ENCODE measurements around the gene GPR61.

Gene GPR61

GRCh38 chr1:109531826-109532364 lies 7.8 kb upstream of the GPR61 start:
- ATAC-seq (replicated peaks; ENCODE audit: extremely low read depth, poor library complexity, severe bottlenecking) (no peak), DNase-seq (ENCODE audit: low spot score in 2 of 2) (no peak)
- H3K9me3 Mint-ChIP-seq = no peaks in the 10 kb centered on the region
- H3K4me3 Mint-ChIP-seq = peak overlapping the region; percentile 77
- peaks cover 2% of the 10 kb centered on the region for H3K36me3 Mint-ChIP-seq (ENCODE audit: insufficient read depth)
- peaks cover 18% of the 10 kb centered on the region for H3K4me1 Mint-ChIP-seq
- peaks cover 9% of the 10 kb centered on the region for H3K27me3 Mint-ChIP-seq
- peak overlapping the region; percentile 78 for H3K27ac Mint-ChIP-seq (ENCODE audit: low read depth)

GRCh38 chr1:109532365-109533136 lies 7.1 kb upstream of the GPR61 start:
- ATAC-seq (replicated peaks; ENCODE audit: extremely low read depth, poor library complexity, severe bottlenecking) = peak; percentile 87

DNA sequence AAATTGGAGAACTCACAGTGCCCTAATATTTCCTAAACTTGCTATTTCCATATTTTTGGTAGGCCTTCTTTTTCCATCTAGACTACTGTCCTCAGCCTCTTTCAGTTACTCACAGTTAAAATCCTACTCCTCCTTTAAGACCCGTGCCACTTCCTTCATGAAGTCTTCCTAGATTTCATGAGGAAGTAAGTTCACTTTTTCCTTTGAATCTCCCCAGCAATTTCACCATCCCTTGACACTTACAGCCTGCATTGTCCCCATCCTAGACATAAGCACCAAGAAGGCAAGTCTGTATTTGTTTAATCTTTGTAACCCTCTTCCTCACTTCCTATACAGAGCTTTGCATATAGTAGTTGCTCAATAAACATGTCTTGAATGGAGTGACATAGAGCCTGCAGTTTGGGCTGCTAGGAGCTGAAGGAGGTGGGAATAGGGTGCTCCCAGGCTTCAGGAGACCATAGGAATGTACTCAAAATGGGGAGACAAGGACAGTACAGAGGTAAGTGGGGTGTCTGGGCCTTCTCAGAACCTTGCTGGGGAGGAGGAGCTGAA lies 5.3 kb upstream of the GPR61 start:
- Mint-ChIP-seq H3K9me3 (no peaks in the 10 kb centered on the region), H3K27ac (ENCODE audit: low read depth) (no peak overlapping the region), H3K27me3 (no peaks in the 10 kb centered on the region), H3K36me3 (ENCODE audit: insufficient read depth) (peaks cover 4% of the 10 kb centered on the region), H3K4me1 (peaks cover 18% of the 10 kb centered on the region), H3K4me3 (no peak overlapping the region)
- no peak for DNase-seq (ENCODE audit: low spot score in 2 of 2)
- ATAC-seq (replicated peaks; ENCODE audit: extremely low read depth, poor library complexity, severe bottlenecking) = no peak

More at GRCh38 chr1:109532365-109533136, 7.1 kb upstream of the GPR61 start:
- H3K27me3 Mint-ChIP-seq = peaks cover 6% of the 10 kb centered on the region
- peak overlapping the region; percentile 77 for H3K4me3 Mint-ChIP-seq
- H3K4me1 Mint-ChIP-seq = peaks cover 18% of the 10 kb centered on the region
- no peaks in the 10 kb centered on the region for H3K9me3 Mint-ChIP-seq
- H3K27ac Mint-ChIP-seq (ENCODE audit: low read depth) = peak overlapping the region; percentile 78
- peak; percentile 84 to 94 for DNase-seq (ENCODE audit: low spot score in 2 of 2)
- H3K36me3 Mint-ChIP-seq (ENCODE audit: insufficient read depth) = peaks cover 2% of the 10 kb centered on the region

GRCh38 chr1:109535481-109535880 lies 4.2 kb upstream of the GPR61 start:
- no peaks in the 10 kb centered on the region for H3K9me3 Mint-ChIP-seq
- peaks cover 2% of the 10 kb centered on the region for H3K36me3 Mint-ChIP-seq (ENCODE audit: insufficient read depth)
- no peak overlapping the region for H3K27ac Mint-ChIP-seq (ENCODE audit: low read depth)
- DNase-seq (ENCODE audit: low spot score in 2 of 2) (no peak), ATAC-seq (replicated peaks; ENCODE audit: extremely low read depth, poor library complexity, severe bottlenecking) (no peak)
- peaks cover 18% of the 10 kb centered on the region for H3K4me1 Mint-ChIP-seq
- H3K27me3 Mint-ChIP-seq = no peaks in the 10 kb centered on the region
- H3K4me3 Mint-ChIP-seq = no peak overlapping the region

DNA sequence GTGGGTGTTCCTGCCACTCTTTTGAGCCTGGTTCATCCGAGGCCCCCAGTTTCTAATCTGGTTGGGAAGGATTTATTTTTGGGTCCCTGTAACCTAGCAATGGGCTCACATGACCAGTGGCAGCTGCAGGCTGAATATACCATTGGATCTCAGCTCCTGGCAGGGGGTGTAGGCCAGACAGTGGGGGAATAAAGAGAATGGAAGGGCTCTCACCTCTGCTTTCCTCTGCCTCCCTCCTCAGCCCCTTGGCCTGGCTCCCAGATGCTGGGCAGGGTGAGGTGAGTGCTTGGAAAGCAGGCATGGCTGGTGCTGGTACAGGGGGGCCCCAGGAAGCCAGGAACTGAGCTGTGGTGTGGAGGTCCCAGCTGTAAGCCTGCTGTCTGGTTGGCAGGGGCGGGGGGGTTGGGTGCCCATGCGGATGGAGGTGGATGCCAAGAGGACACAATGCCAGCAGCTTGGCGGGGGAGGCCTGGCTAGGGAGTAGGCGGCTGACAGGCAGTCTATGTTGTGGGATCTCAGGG lies 3.6 kb upstream of the GPR61 start:
- Mint-ChIP-seq H3K4me3 (no peak overlapping the region), H3K4me1 (peaks cover 13% of the 10 kb centered on the region), H3K36me3 (ENCODE audit: insufficient read depth) (peaks cover 2% of the 10 kb centered on the region), H3K27ac (ENCODE audit: low read depth) (no peak overlapping the region), H3K27me3 (no peaks in the 10 kb centered on the region), H3K9me3 (no peaks in the 10 kb centered on the region)
- DNase-seq (ENCODE audit: low spot score in 2 of 2) (no peak), ATAC-seq (replicated peaks; ENCODE audit: extremely low read depth, poor library complexity, severe bottlenecking) (no peak)

DNA sequence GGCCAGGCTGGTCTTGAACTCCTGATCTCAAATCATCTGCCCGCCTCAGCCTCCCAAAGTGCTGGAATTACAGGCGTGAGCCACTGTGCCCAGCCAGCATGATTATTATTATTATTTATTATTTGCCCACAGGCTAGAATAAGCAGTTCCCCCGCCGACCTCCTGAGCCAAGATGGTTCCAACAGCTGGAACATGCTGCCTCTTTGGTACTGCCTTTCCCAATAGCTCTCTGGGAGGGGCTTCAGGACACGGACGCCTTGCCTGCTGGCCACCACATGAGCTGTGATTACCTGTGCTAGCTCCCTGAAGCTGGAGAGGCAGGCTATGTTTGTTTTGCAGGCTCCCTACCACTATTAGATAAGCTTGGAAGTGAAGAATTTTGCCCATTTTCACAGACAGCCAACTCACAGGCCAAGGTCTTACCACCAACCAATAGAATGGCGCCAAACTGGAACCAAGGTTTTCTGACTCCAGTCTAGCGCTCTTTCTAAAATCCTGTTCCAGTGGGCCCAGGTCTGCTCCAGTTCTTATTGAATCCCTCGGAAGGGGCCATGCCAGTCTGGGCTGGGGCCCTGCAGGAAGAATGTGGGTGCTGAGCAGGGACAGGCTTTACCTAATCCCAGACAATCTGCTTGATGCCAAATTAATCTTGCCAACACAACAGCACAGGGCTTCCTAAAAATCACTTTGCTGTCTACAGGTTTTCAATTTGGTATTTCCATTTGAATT lies 2.1 kb upstream of the GPR61 start:
- ATAC-seq (replicated peaks; ENCODE audit: extremely low read depth, poor library complexity, severe bottlenecking) (no peak), DNase-seq (ENCODE audit: low spot score in 2 of 2) (no peak)
- Mint-ChIP-seq H3K4me3 (no peak overlapping the region), H3K9me3 (no peaks in the 10 kb centered on the region), H3K36me3 (ENCODE audit: insufficient read depth) (peaks cover 2% of the 10 kb centered on the region), H3K4me1 (peaks cover 4% of the 10 kb centered on the region), H3K27ac (ENCODE audit: low read depth) (no peak overlapping the region), H3K27me3 (no peaks in the 10 kb centered on the region)

DNA sequence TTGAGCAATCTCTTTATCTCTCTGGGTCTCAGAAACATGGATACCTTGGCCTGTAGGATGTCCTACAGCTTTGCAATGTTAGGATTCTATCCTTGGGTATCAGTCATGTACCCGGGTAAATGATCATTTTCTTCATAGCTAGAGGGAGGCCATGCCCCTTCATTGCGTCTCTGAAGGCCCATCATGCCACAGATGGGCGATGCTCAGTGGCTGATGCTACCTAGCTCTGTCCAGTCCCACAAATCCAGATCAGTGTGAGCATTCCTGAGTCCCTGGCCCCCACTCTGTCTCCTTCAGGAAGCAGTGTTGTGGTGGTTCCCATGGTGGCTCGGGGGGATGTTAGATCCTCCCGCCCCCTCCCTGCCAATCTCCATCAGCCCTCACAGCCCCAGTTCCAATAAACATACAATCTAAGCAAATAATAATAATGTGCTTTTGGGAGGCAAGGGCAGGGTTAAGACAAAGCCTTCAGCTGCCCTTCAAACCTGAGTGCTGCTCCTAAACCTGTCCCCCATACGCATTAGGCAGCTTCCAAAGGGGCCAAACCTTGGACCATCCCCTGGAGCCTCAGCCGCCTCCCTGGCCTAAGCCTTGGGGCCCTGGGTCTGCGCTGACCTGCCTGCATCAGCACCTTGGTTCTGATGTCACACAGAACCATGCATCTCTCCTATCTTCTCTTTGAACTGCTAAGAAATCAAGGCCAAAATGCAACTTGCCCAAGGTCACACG lies 681 bp upstream of the GPR61 start:
- no peaks in the 10 kb centered on the region for H3K27me3 Mint-ChIP-seq
- DNase-seq (ENCODE audit: low spot score in 2 of 2) (no peak), ATAC-seq (replicated peaks; ENCODE audit: extremely low read depth, poor library complexity, severe bottlenecking) (no peak)
- H3K9me3 Mint-ChIP-seq = no peaks in the 10 kb centered on the region
- H3K27ac Mint-ChIP-seq (ENCODE audit: low read depth) = no peak overlapping the region
- H3K4me3 Mint-ChIP-seq = no peak overlapping the region
- H3K4me1 Mint-ChIP-seq = no peaks in the 10 kb centered on the region
- peaks cover 2% of the 10 kb centered on the region for H3K36me3 Mint-ChIP-seq (ENCODE audit: insufficient read depth)

DNA sequence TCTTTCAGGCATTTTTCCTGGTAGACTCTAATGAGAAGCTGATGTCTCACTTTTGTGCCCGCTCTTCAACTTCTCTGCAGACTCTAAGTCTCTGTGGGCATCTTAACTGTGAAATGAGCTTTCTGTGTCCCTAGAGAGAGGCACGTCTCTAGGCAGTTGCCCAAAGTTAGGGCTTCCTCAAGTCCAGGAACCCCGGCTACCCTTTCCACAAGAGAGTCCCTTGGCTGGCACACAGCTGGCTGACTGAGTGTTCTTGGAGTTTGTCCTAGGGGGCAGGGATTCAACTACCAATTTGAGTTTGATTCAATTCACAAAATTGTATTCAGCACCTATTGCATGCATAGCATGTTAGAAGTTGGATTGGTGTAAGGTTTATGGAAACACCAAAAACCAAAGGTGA lies 1.4 kb downstream of the GPR61 start:
- H3K27ac Mint-ChIP-seq (ENCODE audit: low read depth) = no peak overlapping the region
- ATAC-seq (replicated peaks; ENCODE audit: extremely low read depth, poor library complexity, severe bottlenecking) (no peak), DNase-seq (ENCODE audit: low spot score in 2 of 2) (no peak)
- no peaks in the 10 kb centered on the region for H3K9me3 Mint-ChIP-seq
- H3K4me1 Mint-ChIP-seq = peaks cover 1% of the 10 kb centered on the region
- peaks cover 2% of the 10 kb centered on the region for H3K36me3 Mint-ChIP-seq (ENCODE audit: insufficient read depth)
- no peaks in the 10 kb centered on the region for H3K27me3 Mint-ChIP-seq
- no peak overlapping the region for H3K4me3 Mint-ChIP-seq

- Mint-ChIP-seq H3K4me3 (no peak overlapping the region), H3K27ac (ENCODE audit: low read depth) (no peak overlapping the region), H3K36me3 (ENCODE audit: insufficient read depth) (peaks cover 5% of the 10 kb centered on the region), H3K9me3 (no peaks in the 10 kb centered on the region), H3K4me1 (peaks cover 17% of the 10 kb centered on the region), H3K27me3 (no peaks in the 10 kb centered on the region)
- no peak for DNase-seq (ENCODE audit: low spot score in 2 of 2)
- no peak for ATAC-seq (replicated peaks; ENCODE audit: extremely low read depth, poor library complexity, severe bottlenecking)
These were observed 3.0 kb downstream of the GPR61 start for GRCh38 chr1:109542657-109543056.

- Mint-ChIP-seq H3K36me3 (ENCODE audit: insufficient read depth) (peaks cover 13% of the 10 kb centered on the region), H3K4me1 (peaks cover 23% of the 10 kb centered on the region), H3K27me3 (no peaks in the 10 kb centered on the region), H3K9me3 (no peaks in the 10 kb centered on the region), H3K4me3 (no peak overlapping the region), H3K27ac (ENCODE audit: low read depth) (peak overlapping the region; percentile 48)
- no peak for ATAC-seq (replicated peaks; ENCODE audit: extremely low read depth, poor library complexity, severe bottlenecking)
- DNase-seq (ENCODE audit: low spot score in 2 of 2) = no peak
These were observed 3.8 kb downstream of the GPR61 start for GRCh38 chr1:109543283-109543987.

DNA sequence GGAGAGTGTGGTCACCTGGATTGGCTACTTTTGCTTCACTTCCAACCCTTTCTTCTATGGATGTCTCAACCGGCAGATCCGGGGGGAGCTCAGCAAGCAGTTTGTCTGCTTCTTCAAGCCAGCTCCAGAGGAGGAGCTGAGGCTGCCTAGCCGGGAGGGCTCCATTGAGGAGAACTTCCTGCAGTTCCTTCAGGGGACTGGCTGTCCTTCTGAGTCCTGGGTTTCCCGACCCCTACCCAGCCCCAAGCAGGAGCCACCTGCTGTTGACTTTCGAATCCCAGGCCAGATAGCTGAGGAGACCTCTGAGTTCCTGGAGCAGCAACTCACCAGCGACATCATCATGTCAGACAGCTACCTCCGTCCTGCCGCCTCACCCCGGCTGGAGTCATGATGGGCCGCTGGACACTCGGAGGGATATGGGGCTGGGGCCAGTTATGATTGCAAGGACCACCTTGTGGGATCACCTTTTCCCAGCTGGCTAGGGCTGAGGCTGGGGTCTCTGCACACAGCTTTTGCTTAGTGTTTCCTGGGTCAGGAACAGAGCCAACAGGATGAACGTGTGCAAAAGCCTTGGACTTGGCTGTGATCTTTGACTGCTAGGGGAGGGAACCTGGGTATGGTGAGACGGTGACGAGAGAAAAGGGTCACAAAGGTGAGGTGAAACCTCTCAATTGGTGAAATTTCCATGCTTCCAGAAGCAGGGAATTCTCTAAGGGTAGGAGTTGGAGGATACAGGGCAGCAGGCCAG lies 4.5 kb downstream of the GPR61 start:
- Mint-ChIP-seq H3K27ac (ENCODE audit: low read depth) (no peak overlapping the region), H3K4me1 (peaks cover 30% of the 10 kb centered on the region), H3K4me3 (no peak overlapping the region), H3K9me3 (no peaks in the 10 kb centered on the region), H3K27me3 (no peaks in the 10 kb centered on the region), H3K36me3 (ENCODE audit: insufficient read depth) (peaks cover 17% of the 10 kb centered on the region)
- DNase-seq (ENCODE audit: low spot score in 2 of 2) = no peak
- ATAC-seq (replicated peaks; ENCODE audit: extremely low read depth, poor library complexity, severe bottlenecking) = no peak

Measured in central memory CD8-positive, alpha-beta T cell (primary cell).